Heart right ventricle (tissue), 16 donors: ENCODE data around the gene UTP3. TPM values are rescaled to one million over a fixed set of nuclear protein-coding genes. Genes with fewer than 3 reads are reported as not detected.
"Not testable (repeated sequence)": the region's sequence is repeated elsewhere in the genome, so short reads cannot be mapped to it uniquely, and the experiment has no call there.

Experiments
- ATAC-seq, 8 donors: fragments of 200-7000 bp; cut with Tn5 transposase; one replicate each; pipeline ENCODE4 v1.9.1; 2020; ENCODE audit warnings: mild to moderate bottlenecking in 8 of 8, moderate library complexity in 8 of 8, moderate number of reproducible peaks in 1 of 8
- DNase-seq, 2 donors: peaks; one replicate each; pipeline ENCODE4 v3.0.0-alpha.2; 2020
- H3K27ac ChIP-seq, 10 donors: fragments of 200-600 bp; sonication (generic) in 2 of 10; one replicate each; pipeline versions ENCODE4 v1.5.0 to v1.8.0; 2020 to 2022; ENCODE audit warnings: mild to moderate bottlenecking in 3 of 10
- H3K27me3 ChIP-seq, 7 donors: fragments of 200-600 bp; one replicate each; pipeline ENCODE4 v1.8.0; 2021 to 2022; ENCODE audit warnings: mild to moderate bottlenecking in 2 of 7
- H3K36me3 ChIP-seq, 9 donors: fragments of 200-600 bp; sonication (generic) in 1 of 9; one replicate each; pipeline versions ENCODE4 v1.5.0 to v1.8.0; 2020 to 2022; ENCODE audit warnings: mild to moderate bottlenecking in 2 of 9
- H3K4me1 ChIP-seq, 9 donors: fragments of 200-600 bp; sonication (generic) in 1 of 9; one replicate each; pipeline versions ENCODE4 v1.5.0 to v1.8.0; 2020 to 2022; ENCODE audit warnings: mild to moderate bottlenecking in 4 of 9
- H3K4me3 ChIP-seq, 10 donors: fragments of 200-600 bp; sonication (generic) in 2 of 10; one replicate each; pipeline versions ENCODE4 v1.5.0 to v1.8.0; 2020 to 2022; ENCODE audit warnings: mild to moderate bottlenecking in 7 of 10, moderate library complexity in 2 of 10
- H3K9me3 ChIP-seq, 11 donors: fragments of 200-600 bp in 10 of 11; sonication (generic) in 2 of 11; one replicate each; pipeline versions ENCODE4 v1.5.0 to v1.8.0; 2013 to 2022; ENCODE audit warnings: mild to moderate bottlenecking in 2 of 11, control low read depth in 1 of 11, moderate library complexity in 1 of 11
- CTCF ChIP-seq, 9 donors: fragments of 200-600 bp; sonication (generic) in 2 of 9; IDR thresholded peaks; one replicate each; pipeline versions ENCODE4 v1.5.0 to v1.8.0; 2021 to 2022; ENCODE audit warnings: antibody characterized with exemption in 9 of 9, mild to moderate bottlenecking in 5 of 9, moderate library complexity in 1 of 9
- WGBS, 2 donors: extraction: QIAGEN DNeasy Blood & Tissue Kit; methylation state at CpG; one replicate each; pipeline ENCODE4 v1.1.7; 2013; ENCODE audit warnings: inconsistent platforms in 1 of 2; 5-methylcytosine and 5-hydroxymethylcytosine counted together
- intact Hi-C, 10 donors: fragments of 100-400 bp; cut with DNase I; formaldehyde crosslinking; loops; one replicate each; pipeline versions ENCODE4 v1.11.1 to v1.14.2; 2022
- long read RNA-seq, 3 donors: library from polyadenylated mRNA; unstranded; transcript quantifications; one replicate each; pipeline ENCODE4 v2.0.0, GENCODE V29; 2020 to 2021
- polyA plus RNA-seq, 2 donors: library from polyadenylated mRNA; stranded (reverse); fragments of 200-250 nt; gene quantifications; one replicate each; pipeline ENCODE4 v1.2.3, GENCODE V29; 2013
- total RNA-seq, 10 donors: library from RNA; stranded (reverse); fragmentation: NEBNext Ultra II Directional in 3 of 10; extraction: Animal tissue kit (Norgen Biotek cat#: 25700) in 3 of 10; gene quantifications; one replicate each; pipeline versions ENCODE4 v1.2.1 to v1.2.4, GENCODE V29; 2021 to 2023
- donor health status: Arrhythmogenic right ventricular cardiomyopathy.
- donor health status: ischemic (EF 13 %, LVEDD 7.1; RV severe dilation, severe dysfunction).
- donor health status: healthy with polysubstance abuse.
- donor health status: DM: no; HTN: yes; CAD: no.
- donor health status: DM: no; HTN: no; CAD: no.
- donor health status: ischemic (EF 25% LVEDD 6.9; RV normal size, moderate dysfunction).
- donor health status: ischemic (EF 25% LVEDD 5.7; RV mildly dilated, moderate dysfunction).
- donor health status: healthy.
- donor health status: DM: yes; HTN: yes; CAD: no.
- donor health status: Ischemic cardiomyopathy.
- donor health status: ischemic (EF 35%, LVEDD 5.7; RV mildly dilated, moderate dysfunction).
- donor health status: nonischemic (EF 11% LVEDD 7.7; RV severe dilation, severe dysfunction).
- donor health status: DM: yes; HTN: yes; CAD: no.
- donor health status: PGD.
- donor health status: ischemic (EF 29% LVEDD 5.4; RV normal size, mild dysfunction).
- donor health status: nonischemic (EF 23%, LVEDD 6.1; RV moderate dilation, normal function).

UTP3 gene
- total RNA-seq (10 to 100 TPM; 13.9 to 20.4 (median 18.5) TPM), polyA plus RNA-seq (10 to 100 TPM; 12.9 to 16.0 TPM)
- long read RNA-seq, donor 1, transcript UTP3-201 (1 exons, 2,073 nt): major isoform, 6 of 6 reads
- long read RNA-seq, donor 1, partial matches to known transcripts: 0 of 6 reads
- long read RNA-seq, donor 1, other reads (novel, unspliced or antisense): 0 of 6 reads
- long read RNA-seq, donor 2, partial matches to known transcripts: 0 of 3 reads
- long read RNA-seq, donor 2, other reads (novel, unspliced or antisense): 0 of 3 reads
- long read RNA-seq, donor 3, transcript UTP3-201 (1 exons, 2,073 nt): major isoform, 6 of 6 reads
- long read RNA-seq, donor 3, partial matches to known transcripts: 0 of 6 reads
- long read RNA-seq, donor 3, other reads (novel, unspliced or antisense): 0 of 6 reads

DNA sequence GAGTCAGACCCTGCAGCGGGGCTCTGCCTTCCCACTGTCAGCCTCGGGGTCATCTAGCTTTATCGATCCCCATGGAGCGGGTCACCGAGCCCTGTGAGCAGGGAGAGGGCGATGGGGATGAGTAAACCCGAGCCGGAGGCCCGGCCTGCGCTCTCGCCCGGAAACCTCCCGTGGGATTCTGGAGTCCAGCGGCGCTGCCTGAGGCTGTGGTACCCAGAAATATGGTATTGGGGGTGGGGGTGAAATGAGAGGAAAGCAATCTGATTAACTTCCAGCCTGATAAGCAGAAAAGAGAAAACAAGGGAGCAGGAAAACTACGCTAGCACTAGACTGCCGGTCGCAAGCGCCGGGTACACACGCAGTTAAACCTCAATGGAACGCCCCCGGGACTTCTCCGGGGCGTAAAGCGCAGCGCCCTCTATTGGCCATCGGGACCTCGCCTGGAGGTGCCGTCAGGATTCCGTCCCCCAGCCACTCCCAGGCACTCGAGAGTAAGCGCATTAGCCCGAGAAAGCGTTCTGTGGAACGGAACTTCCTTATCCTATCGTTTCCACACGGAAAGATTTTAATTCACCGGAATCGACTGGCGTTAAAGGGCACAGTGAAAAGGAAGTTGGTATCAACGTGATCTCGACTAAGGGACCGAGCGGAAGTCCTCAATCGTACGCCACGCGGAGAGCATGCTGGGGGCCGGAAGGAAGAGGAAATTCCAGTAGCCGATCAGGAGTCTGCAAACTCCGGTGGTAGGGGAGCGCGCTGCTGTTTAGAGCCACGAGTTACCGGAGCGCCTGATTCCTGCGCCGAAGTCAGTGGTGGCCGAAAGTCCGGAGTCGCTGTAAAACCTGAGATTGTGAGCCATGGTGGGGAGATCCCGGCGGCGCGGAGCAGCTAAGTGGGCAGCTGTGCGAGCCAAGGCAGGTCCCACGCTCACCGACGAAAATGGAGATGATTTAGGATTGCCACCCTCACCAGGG lies at the start of gene UTP3:
UTP3 (plus strand) TSS at position 712 of the 974 bp plus-strand sequence; CDS start at position 858, 146 bp downstream.
- peak within 1 kb of the TSS; percentile 78 to 98 (median 94) for H3K27ac ChIP-seq
- intact Hi-C loops: loop anchor here in 5 of 10 donors (1.0 to 10.0 kb wide), 8 partner anchors 15 to 305 kb away; partner anchors contain the start of genes DCK (in 2 of the 5), GRSF1 (in 2 of the 5) and MOB1B (in 1 of the 5)
- H3K9me3 ChIP-seq: no peaks in the 10 kb centered on the region
- ATAC-seq (peak; percentile 97 to 99 (median 98)), DNase-seq (peak; percentile 95 to 97)
- peaks cover 8 to 50% (median 33%) of the 10 kb centered on the region in 9 donors for H3K4me1 ChIP-seq
- TF ChIP-seq CTCF (IDR thresholded peaks at IDR 0.05): peak; percentile 93 to 99 (median 98)
- H3K4me3 ChIP-seq: peak within 1 kb of the TSS; percentile 65 to 96 (median 92)
- WGBS, 2 donors: 0 to 1% methylated on average over 70 of the region's 70 CpGs
- H3K36me3 ChIP-seq: peaks cover 0 to 32% (median 10%) of the 10 kb centered on the region in 9 donors
- no peaks in the 10 kb centered on the region for H3K27me3 ChIP-seq

GRCh38 chr4:70640192-70640591 lies 48.1 kb upstream of the UTP3 start:
- DNase-seq (no peak), ATAC-seq (no peak)
- Histone ChIP-seq H3K27ac (no peak overlapping the region), H3K4me3 (no peak overlapping the region), H3K36me3 (no peaks in the 10 kb centered on the region), H3K9me3 (no peaks in the 10 kb centered on the region), H3K27me3 (no peaks in the 10 kb centered on the region), H3K4me1 (peaks cover 0 to 12% (median 3%) of the 10 kb centered on the region in 9 donors)
- intact Hi-C loops: no loop called here
- TF ChIP-seq CTCF (IDR thresholded peaks at IDR 0.05): no peak
- WGBS, 2 donors: 88% methylated on average over 2 of the region's 2 CpGs

DNA sequence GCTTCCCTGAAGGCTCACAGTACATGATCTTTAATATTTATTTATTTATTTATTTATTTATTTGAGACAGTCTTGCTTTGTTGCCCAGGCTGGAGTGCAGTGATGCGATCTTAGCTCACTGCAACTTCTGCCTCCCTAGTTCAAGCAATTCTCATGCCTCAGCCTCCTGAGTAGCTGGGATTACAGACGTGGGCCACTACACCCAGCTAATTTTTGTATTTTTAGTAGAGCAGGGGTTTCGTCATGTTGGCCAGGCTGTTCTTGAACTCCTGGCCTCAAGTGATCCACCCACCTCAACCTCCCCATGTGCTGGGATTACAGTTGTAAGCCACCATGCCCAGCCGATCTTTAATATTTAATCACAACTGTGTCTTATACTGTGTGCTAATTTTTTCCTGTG lies 37.6 kb upstream of the UTP3 start:
- DNase-seq, ATAC-seq, H3K27me3 ChIP-seq, H3K27ac ChIP-seq, H3K4me3 ChIP-seq, H3K9me3 ChIP-seq, H3K4me1 ChIP-seq, H3K36me3 ChIP-seq: not testable (repeated sequence)
- 82 to 91% methylated on average over 4 of the region's 4 CpGs for WGBS, 2 donors
- intact Hi-C loops: loop anchor here in 7 of 10 donors (5.0 to 10.0 kb wide), 3 partner anchors 354 to 1062 kb away; no protein-coding TSS in a partner anchor

GRCh38 chr4:70651864-70652506 lies 36.3 kb upstream of the UTP3 start:
- peaks cover 0 to 3% (median 0%) of the 10 kb centered on the region in 9 donors for H3K4me1 ChIP-seq
- no peaks in the 10 kb centered on the region for H3K36me3 ChIP-seq
- H3K27me3 ChIP-seq: peaks cover 0 to 5% (median 0%) of the 10 kb centered on the region in 7 donors
- WGBS, 2 donors: 9 to 12% methylated on average over 4 of the region's 4 CpGs
- DNase-seq (no peak), ATAC-seq (peak in 5 of 8 donors; percentile 38 to 68 (median 48))
- H3K4me3 ChIP-seq: no peak overlapping the region
- H3K9me3 ChIP-seq: no peaks in the 10 kb centered on the region
- TF ChIP-seq CTCF (IDR thresholded peaks at IDR 0.05): peak; percentile 28 to 72 (median 58)
- intact Hi-C loops: loop anchor here in 8 of 10 donors (1.0 to 10.0 kb wide), 4 partner anchors 353 to 1060 kb away; no protein-coding TSS in a partner anchor
- no peak overlapping the region for H3K27ac ChIP-seq
